ENCODE results near the gene NEDD8.

DNA sequence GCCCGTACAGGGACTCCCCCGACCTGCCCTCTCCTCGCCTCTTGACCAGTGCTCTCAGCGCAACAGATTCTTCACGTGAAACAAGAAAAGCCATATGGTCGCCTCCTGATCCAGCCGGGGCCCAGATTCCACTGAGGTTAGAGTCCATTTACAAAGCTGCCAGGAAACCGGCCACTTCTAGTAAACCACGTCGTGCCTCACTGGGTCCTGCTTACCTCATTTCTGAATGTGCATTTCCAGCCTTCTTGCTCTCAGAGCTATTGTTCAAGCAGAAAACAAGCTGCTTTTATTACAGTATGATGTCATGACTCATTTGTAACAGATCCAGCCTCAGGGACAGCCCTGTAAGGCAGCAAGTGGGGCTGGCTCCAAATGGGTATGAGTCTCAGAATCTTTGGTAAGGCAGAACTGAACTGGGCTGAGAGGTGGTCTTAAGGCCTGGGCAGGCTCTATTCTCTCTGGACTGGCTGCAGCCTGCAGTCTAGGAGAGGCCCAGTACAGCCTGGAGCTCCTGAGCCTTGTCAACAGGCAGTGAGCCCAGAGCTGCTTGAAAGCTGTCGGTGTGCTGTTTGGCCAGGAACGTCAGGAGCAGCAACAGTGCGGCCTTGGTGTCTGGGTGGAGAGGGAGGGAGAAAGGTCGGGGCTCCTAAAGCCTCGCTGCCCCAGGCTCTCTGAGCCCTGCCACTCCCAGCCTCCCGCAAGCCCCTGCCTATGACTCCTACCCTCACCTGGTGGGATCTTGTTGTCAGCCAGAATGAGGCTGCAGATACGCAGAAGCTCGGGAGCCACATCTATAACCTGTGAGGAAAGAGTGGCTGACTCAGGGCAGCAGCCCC, 52.0 kb downstream of the NEDD8 start:
- TF ChIP-seq, protein P1, sequence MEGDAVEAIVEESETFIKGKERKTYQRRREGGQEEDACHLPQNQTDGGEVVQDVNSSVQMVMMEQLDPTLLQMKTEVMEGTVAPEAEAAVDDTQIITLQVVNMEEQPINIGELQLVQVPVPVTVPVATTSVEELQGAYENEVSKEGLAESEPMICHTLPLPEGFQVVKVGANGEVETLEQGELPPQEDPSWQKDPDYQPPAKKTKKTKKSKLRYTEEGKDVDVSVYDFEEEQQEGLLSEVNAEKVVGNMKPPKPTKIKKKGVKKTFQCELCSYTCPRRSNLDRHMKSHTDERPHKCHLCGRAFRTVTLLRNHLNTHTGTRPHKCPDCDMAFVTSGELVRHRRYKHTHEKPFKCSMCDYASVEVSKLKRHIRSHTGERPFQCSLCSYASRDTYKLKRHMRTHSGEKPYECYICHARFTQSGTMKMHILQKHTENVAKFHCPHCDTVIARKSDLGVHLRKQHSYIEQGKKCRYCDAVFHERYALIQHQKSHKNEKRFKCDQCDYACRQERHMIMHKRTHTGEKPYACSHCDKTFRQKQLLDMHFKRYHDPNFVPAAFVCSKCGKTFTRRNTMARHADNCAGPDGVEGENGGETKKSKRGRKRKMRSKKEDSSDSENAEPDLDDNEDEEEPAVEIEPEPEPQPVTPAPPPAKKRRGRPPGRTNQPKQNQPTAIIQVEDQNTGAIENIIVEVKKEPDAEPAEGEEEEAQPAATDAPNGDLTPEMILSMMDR (IDR thresholded peaks at IDR 0.05; ENCODE audit: poor library complexity, severe bottlenecking), result no peak
- TF ChIP-seq MXI1 (conservative IDR thresholded peaks at IDR 0.05; ENCODE audit: poor library complexity, severe bottlenecking), result no peak
- TF ChIP-seq TAF1 (IDR thresholded peaks at IDR 0.05; ENCODE audit: low read depth), result no peak
- TF ChIP-seq RAD21 (conservative IDR thresholded peaks at IDR 0.05), result no peak
